Heart left ventricle (tissue), 16 donors: ENCODE measurements around the gene DNHD1. TPM values are rescaled to one million over a fixed set of nuclear protein-coding genes. Genes with fewer than 3 reads are reported as not detected.

Experiments used
- ATAC-seq, 4 donors: fragments of 200-7000 bp; cut with Tn5 transposase; one replicate each; pipeline ENCODE4 v1.9.1; 2020 to 2022; ENCODE audit warnings: moderate library complexity in 4 of 4, mild to moderate bottlenecking in 3 of 4, moderate number of reproducible peaks in 1 of 4
- DNase-seq, 5 donors: peaks; one replicate each; pipeline ENCODE4 v3.0.0-alpha.2; 2020
- H3K27ac ChIP-seq, 12 donors: fragments of 200-600 bp; sonication (generic) in 4 of 12; one replicate each; pipeline versions ENCODE4 v1.5.0 to v1.8.0; 2016 to 2022; ENCODE audit warnings: mild to moderate bottlenecking in 2 of 12
- H3K27me3 ChIP-seq, 9 donors: fragments of 200-600 bp; sonication (generic) in 2 of 9; one replicate each; pipeline versions ENCODE4 v1.5.1 to v1.8.0; 2016 to 2022; ENCODE audit warnings: mild to moderate bottlenecking in 3 of 9
- H3K36me3 ChIP-seq, 9 donors: fragments of 200-600 bp; sonication (generic) in 2 of 9; one replicate each; pipeline versions ENCODE4 v1.5.0 to v1.8.0; 2018 to 2022; ENCODE audit warnings: mild to moderate bottlenecking in 2 of 9
- H3K4me1 ChIP-seq, 12 donors: fragments of 200-600 bp; sonication (generic) in 4 of 12; one replicate each; pipeline versions ENCODE4 v1.5.0 to v1.8.0; 2016 to 2022; ENCODE audit warnings: mild to moderate bottlenecking in 3 of 12
- H3K4me3 ChIP-seq, 12 donors: fragments of 200-600 bp; sonication (generic) in 4 of 12; one replicate each; pipeline versions ENCODE4 v1.5.0 to v1.8.0; 2017 to 2022; ENCODE audit warnings: mild to moderate bottlenecking in 9 of 12, moderate library complexity in 4 of 12
- H3K9me3 ChIP-seq, 12 donors: fragments of 200-600 bp; sonication (generic) in 4 of 12; one replicate each; pipeline versions ENCODE4 v1.5.0 to v1.8.0; 2016 to 2022; ENCODE audit warnings: mild to moderate bottlenecking in 1 of 12
- POLR2A ChIP-seq, 2 donors: fragments of 450-650 bp; IDR thresholded peaks; one replicate each; pipeline ENCODE4 v1.6.1; 2017; ENCODE audit warnings: antibody characterized with exemption in 2 of 2, mild to moderate bottlenecking in 2 of 2, moderate library complexity in 2 of 2
- whole genome bisulfite sequencing, 4 donors: extraction: QIAGEN DNeasy Blood & Tissue Kit in 2 of 4; methylation state at CpG; one replicate each; pipeline versions ENCODE4 v1.1.5 to v1.1.7; 2013 to 2018; 5-methylcytosine and 5-hydroxymethylcytosine counted together
- intact Hi-C, 10 donors: fragments of 100-400 bp; cut with DNase I; formaldehyde crosslinking; loops; one replicate each; pipeline versions ENCODE4 v1.11.1 to v1.14.2; 2022
- polyA plus RNA-seq, 2 donors: library from polyadenylated mRNA; stranded (reverse); fragments of 200-250 nt; gene quantifications; one replicate each; pipeline ENCODE4 v1.2.3, GENCODE V29; 2013
- total RNA-seq, 9 donors: library from RNA; depleted of rRNA in 2 of 9; stranded (reverse); fragments of >200 nt in 2 of 9; fragmentation: NEBNext Ultra II Directional in 3 of 9; extraction: Animal tissue kit (Norgen Biotek cat#: 25700) in 3 of 9; gene quantifications; one replicate each; pipeline versions ENCODE4 v1.1.0 to v1.2.4, GENCODE V29; 2016 to 2023
- TF ChIP-seq, protein P1 (sequence below), 12 donors: fragments of 200-600 bp; sonication (generic) in 4 of 12; IDR thresholded peaks; one replicate each; pipeline versions ENCODE4 v1.5.0 to v1.8.0; 2018 to 2022; ENCODE audit warnings: antibody characterized with exemption in 12 of 12, mild to moderate bottlenecking in 5 of 12
- donor health status: ischemic (EF 13 %, LVEDD 7.1; RV severe dilation, severe dysfunction).
- donor health status: healthy with polysubstance abuse.
- donor health status: DM: no; HTN: yes; CAD: no.
- donor health status: DM: no; HTN: no; CAD: no.
- donor health status: ischemic (EF 25% LVEDD 6.9; RV normal size, moderate dysfunction).
- donor health status: ischemic (EF 25% LVEDD 5.7; RV mildly dilated, moderate dysfunction).
- donor health status: healthy.
- donor health status: DM: yes; HTN: yes; CAD: no.
- donor health status: ischemic (EF 35%, LVEDD 5.7; RV mildly dilated, moderate dysfunction).
- donor health status: nonischemic (EF 11% LVEDD 7.7; RV severe dilation, severe dysfunction).
- donor health status: DM: yes; HTN: yes; CAD: no.
- donor health status: PGD.
- donor health status: ischemic (EF 29% LVEDD 5.4; RV normal size, mild dysfunction).
- donor health status: nonischemic (EF 23%, LVEDD 6.1; RV moderate dilation, normal function).

Gene DNHD1
- total and polyA plus RNA-seq, 11 donors = 2.2 to 9.4 (median 5.4) TPM

DNA sequence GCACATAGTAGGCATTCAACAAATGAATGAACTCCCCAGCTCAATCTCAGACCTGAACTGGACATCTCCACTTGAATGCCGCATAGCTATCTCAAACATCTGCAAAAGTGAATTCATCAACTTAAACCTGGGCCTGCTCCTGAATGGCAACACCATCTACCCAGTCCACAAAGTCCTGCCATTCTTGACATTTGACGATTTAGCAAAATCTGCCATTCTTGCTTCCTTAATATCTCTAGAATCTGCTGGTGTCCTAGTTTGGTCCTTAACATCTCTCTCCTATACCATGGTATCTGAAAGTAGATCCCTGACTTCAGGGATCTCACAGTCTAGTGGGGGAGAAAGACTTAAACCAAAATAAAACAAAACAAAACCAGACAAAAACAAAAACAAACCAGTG, 43.9 kb upstream of the DNHD1 start:
- DNase-seq (no peak), ATAC-seq (no peak)
- Histone ChIP-seq H3K4me3 (no peak overlapping the region), H3K36me3 (peaks cover 0 to 98% (median 95%) of the 10 kb centered on the region in 9 donors), H3K4me1 (no peaks in the 10 kb centered on the region), H3K27ac (no peak overlapping the region), H3K9me3 (no peaks in the 10 kb centered on the region), H3K27me3 (no peaks in the 10 kb centered on the region)
- WGBS, 4 donors = 94 to 99% (median 98%) methylated on average over 2 of the region's 2 CpGs
- intact Hi-C loops = no loop called here
- TF ChIP-seq, protein P1, sequence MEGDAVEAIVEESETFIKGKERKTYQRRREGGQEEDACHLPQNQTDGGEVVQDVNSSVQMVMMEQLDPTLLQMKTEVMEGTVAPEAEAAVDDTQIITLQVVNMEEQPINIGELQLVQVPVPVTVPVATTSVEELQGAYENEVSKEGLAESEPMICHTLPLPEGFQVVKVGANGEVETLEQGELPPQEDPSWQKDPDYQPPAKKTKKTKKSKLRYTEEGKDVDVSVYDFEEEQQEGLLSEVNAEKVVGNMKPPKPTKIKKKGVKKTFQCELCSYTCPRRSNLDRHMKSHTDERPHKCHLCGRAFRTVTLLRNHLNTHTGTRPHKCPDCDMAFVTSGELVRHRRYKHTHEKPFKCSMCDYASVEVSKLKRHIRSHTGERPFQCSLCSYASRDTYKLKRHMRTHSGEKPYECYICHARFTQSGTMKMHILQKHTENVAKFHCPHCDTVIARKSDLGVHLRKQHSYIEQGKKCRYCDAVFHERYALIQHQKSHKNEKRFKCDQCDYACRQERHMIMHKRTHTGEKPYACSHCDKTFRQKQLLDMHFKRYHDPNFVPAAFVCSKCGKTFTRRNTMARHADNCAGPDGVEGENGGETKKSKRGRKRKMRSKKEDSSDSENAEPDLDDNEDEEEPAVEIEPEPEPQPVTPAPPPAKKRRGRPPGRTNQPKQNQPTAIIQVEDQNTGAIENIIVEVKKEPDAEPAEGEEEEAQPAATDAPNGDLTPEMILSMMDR (IDR thresholded peaks at IDR 0.05) = no peak
- no peak for TF ChIP-seq POLR2A (IDR thresholded peaks at IDR 0.05)

GRCh38 chr11:6455070-6455469, 42.0 kb upstream of the DNHD1 start:
- WGBS, 4 donors = 64 to 90% (median 84%) methylated on average over 2 of the region's 2 CpGs
- Histone ChIP-seq H3K4me3 (no peak overlapping the region), H3K27ac (no peak overlapping the region), H3K36me3 (peaks cover 0 to 100% (median 96%) of the 10 kb centered on the region in 9 donors), H3K27me3 (no peaks in the 10 kb centered on the region), H3K9me3 (no peaks in the 10 kb centered on the region), H3K4me1 (no peaks in the 10 kb centered on the region)
- DNase-seq = no peak
- intact Hi-C loops = no loop called here
- no peak for ATAC-seq
- no peak for TF ChIP-seq POLR2A (IDR thresholded peaks at IDR 0.05)
- TF ChIP-seq, protein P1 (IDR thresholded peaks at IDR 0.05) = no peak

DNA sequence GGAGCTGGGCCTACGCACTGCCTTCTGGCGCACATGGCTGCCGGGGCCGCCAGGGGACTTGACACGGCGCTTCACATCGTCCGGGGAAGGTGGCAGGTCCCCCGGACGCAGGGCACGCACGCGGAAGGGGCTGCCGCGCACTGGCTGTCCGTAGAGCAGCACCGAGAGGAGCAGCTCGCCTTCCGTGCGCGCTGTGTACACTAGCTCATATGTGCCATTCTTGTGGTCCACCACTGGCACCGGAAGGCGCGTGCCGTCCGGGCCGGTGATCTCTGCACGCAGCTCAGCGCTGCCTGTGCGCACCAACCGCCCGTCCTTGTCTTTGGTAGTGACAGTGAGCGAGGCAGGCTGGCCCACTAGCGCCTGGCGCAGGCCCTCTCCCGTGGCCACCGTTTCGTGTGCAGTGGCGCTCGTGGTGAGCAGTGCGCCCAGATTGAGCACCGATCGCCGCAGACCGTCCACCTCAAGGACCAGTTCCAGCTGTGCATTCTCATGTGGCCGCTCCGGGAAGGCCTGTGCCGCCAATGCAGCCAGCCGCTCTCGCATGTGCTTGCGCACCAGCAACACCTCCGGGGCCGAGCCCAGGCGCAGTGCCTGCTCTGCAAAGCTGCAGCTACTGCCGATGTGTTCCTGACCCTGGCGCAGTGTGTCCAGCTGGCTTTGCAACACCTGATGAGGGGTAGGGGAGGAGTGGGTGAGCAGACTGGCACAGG, 40.6 kb upstream of the DNHD1 start:
- ATAC-seq = peak in 1 of 4 donors; percentile 8
- no peaks in the 10 kb centered on the region for H3K27me3 ChIP-seq
- peaks cover 0 to 100% (median 89%) of the 10 kb centered on the region in 9 donors for H3K36me3 ChIP-seq
- H3K9me3 ChIP-seq = no peaks in the 10 kb centered on the region
- H3K27ac ChIP-seq = no peak overlapping the region
- intact Hi-C loops = no loop called here
- H3K4me3 ChIP-seq = no peak overlapping the region
- no peaks in the 10 kb centered on the region for H3K4me1 ChIP-seq
- TF ChIP-seq, protein P1 (IDR thresholded peaks at IDR 0.05) = no peak
- TF ChIP-seq POLR2A (IDR thresholded peaks at IDR 0.05) = no peak
- WGBS, 4 donors = 95 to 97% (median 97%) methylated on average over 41 to 56 of the region's 56 CpGs
- DNase-seq = no peak

DNA sequence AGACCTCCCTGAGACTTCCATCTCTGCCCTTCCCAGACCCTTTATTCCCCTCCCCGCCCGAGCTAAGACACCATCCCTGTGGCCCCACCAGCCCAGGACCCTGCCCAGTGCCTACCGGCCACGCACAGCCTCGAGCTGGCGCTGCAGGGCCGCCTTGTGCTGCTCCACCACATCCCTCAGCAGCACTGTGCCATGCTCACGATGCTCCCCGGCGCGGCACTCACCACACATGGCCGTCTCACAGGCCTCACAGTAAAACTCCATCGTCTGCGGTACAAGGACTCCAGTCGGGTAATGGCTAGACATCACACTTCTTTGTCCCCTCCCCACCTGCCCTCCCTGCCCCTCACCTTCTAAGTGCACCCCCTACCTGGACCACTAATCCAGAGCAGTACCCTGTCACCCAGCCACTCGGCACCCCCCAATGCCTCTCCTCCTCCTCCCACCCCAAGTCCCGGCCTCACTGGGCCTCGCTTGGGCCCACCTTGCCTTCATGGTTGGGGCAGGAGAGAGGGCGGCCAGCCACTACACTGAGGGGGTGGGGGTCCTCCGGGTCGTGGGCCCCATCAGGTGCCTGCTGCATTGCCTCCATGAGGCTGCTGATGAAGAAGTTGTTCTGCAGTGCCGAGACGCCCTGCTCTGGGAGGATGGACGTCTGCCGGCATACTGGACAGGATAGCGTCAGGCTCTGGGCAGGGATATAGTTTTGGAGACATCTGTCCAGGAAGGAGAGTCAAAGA, 39.3 kb upstream of the DNHD1 start:
- Histone ChIP-seq H3K27me3 (no peaks in the 10 kb centered on the region), H3K4me3 (no peak overlapping the region), H3K27ac (no peak overlapping the region), H3K4me1 (no peaks in the 10 kb centered on the region), H3K9me3 (no peaks in the 10 kb centered on the region), H3K36me3 (peaks cover 0 to 99% (median 85%) of the 10 kb centered on the region in 9 donors)
- no peak for TF ChIP-seq POLR2A (IDR thresholded peaks at IDR 0.05)
- TF ChIP-seq, protein P1 (IDR thresholded peaks at IDR 0.05) = no peak
- intact Hi-C loops = no loop called here
- WGBS, 4 donors = 93 to 96% (median 95%) methylated on average over 17 to 26 of the region's 26 CpGs
- ATAC-seq (peak in 1 of 4 donors; percentile 18), DNase-seq (no peak)
